Neural cell (in vitro differentiated cells): ENCODE measurements around the gene MYLIP.

Source experiments
- EP300 ChIP-seq: fragments of 450-650 bp; conservative IDR thresholded peaks from 2 replicates; pipeline ENCODE4 v1.6.1; 2014; ENCODE audit warnings: antibody characterized with exemption, mild to moderate bottlenecking, moderate library complexity; ENCODE audit not compliant: poor library complexity, severe bottlenecking
- EZH2 ChIP-seq: fragments of 200-600, 300-800 bp; shearing (Covaris generic), sonication (generic); IDR thresholded peaks from 2 replicates; pipeline ENCODE4 v1.6.1; 2014; ENCODE audit warnings: antibody characterized with exemption, low read length, borderline replicate concordance, mild to moderate bottlenecking; ENCODE audit not compliant: insufficient read depth, poor library complexity, severe bottlenecking
- POLR2AphosphoS5 ChIP-seq: IDR thresholded peaks from 2 replicates; pipeline ENCODE4 v1.6.1; 2012
- RAD21 ChIP-seq: fragments of 450-650 bp; conservative IDR thresholded peaks from 2 replicates; pipeline ENCODE4 v1.6.1; 2014; ENCODE audit warnings: antibody characterized with exemption, mild to moderate bottlenecking, moderate library complexity
- SMC3 ChIP-seq: fragments of 450-650 bp; conservative IDR thresholded peaks from 2 replicates; pipeline ENCODE4 v1.6.1; 2014; ENCODE audit warnings: antibody characterized with exemption, mild to moderate bottlenecking, moderate library complexity; ENCODE audit not compliant: poor library complexity
- TF ChIP-seq, protein P1 (sequence below): fragments of 450-650 bp; IDR thresholded peaks from 2 replicates; pipeline ENCODE4 v1.5.1; 2014; ENCODE audit warnings: antibody characterized with exemption, mild to moderate bottlenecking, moderate library complexity; ENCODE audit not compliant: poor library complexity, severe bottlenecking
- TF ChIP-seq, protein P2 (sequence below): IDR thresholded peaks from 2 replicates; pipeline ENCODE4 v1.6.1; 2012; ENCODE audit warnings: borderline replicate concordance

DNA sequence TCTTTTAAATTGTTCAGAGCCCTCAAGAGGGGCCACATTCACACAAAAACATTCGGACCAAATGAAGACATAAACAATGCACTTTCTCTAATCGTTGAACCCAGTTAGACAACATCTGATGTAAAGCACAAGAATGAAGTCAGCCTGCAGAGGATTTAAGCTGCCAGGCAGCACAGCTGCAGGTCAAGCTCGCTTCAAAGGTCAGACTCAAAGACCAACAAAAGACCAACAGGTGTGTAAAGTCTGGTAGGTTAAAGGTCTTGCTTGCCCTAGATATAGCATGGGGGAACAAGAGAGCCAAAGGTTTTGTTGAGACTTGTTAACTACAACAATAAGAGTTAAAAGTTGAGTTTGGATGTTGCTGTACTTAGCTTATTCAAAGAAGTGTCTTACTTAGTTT, 26.7 kb upstream of the MYLIP start:
- TF ChIP-seq, protein P1, sequence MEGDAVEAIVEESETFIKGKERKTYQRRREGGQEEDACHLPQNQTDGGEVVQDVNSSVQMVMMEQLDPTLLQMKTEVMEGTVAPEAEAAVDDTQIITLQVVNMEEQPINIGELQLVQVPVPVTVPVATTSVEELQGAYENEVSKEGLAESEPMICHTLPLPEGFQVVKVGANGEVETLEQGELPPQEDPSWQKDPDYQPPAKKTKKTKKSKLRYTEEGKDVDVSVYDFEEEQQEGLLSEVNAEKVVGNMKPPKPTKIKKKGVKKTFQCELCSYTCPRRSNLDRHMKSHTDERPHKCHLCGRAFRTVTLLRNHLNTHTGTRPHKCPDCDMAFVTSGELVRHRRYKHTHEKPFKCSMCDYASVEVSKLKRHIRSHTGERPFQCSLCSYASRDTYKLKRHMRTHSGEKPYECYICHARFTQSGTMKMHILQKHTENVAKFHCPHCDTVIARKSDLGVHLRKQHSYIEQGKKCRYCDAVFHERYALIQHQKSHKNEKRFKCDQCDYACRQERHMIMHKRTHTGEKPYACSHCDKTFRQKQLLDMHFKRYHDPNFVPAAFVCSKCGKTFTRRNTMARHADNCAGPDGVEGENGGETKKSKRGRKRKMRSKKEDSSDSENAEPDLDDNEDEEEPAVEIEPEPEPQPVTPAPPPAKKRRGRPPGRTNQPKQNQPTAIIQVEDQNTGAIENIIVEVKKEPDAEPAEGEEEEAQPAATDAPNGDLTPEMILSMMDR: no peak
- no peak for TF ChIP-seq EZH2
- TF ChIP-seq POLR2AphosphoS5: no peak
- TF ChIP-seq, protein P2, sequence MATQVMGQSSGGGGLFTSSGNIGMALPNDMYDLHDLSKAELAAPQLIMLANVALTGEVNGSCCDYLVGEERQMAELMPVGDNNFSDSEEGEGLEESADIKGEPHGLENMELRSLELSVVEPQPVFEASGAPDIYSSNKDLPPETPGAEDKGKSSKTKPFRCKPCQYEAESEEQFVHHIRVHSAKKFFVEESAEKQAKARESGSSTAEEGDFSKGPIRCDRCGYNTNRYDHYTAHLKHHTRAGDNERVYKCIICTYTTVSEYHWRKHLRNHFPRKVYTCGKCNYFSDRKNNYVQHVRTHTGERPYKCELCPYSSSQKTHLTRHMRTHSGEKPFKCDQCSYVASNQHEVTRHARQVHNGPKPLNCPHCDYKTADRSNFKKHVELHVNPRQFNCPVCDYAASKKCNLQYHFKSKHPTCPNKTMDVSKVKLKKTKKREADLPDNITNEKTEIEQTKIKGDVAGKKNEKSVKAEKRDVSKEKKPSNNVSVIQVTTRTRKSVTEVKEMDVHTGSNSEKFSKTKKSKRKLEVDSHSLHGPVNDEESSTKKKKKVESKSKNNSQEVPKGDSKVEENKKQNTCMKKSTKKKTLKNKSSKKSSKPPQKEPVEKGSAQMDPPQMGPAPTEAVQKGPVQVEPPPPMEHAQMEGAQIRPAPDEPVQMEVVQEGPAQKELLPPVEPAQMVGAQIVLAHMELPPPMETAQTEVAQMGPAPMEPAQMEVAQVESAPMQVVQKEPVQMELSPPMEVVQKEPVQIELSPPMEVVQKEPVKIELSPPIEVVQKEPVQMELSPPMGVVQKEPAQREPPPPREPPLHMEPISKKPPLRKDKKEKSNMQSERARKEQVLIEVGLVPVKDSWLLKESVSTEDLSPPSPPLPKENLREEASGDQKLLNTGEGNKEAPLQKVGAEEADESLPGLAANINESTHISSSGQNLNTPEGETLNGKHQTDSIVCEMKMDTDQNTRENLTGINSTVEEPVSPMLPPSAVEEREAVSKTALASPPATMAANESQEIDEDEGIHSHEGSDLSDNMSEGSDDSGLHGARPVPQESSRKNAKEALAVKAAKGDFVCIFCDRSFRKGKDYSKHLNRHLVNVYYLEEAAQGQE: no peak
- TF ChIP-seq SMC3: no peak
- TF ChIP-seq EP300: no peak
- TF ChIP-seq RAD21: no peak
